H1 (cell line): ENCODE results near the gene MSI1. TPM values are rescaled to one million over a fixed set of nuclear protein-coding genes. Genes with fewer than 3 reads are reported as not detected.

Experiments used
- ATF2 ChIP-seq: IDR thresholded peaks from 2 replicates; pipeline ENCODE4 v1.6.1; 2012; ENCODE audit warnings: low read length, inconsistent platforms
- POU5F1 ChIP-seq: IDR thresholded peaks from 2 replicates; pipeline ENCODE4 v1.6.1; 2011; ENCODE audit warnings: low read depth, mild to moderate bottlenecking, low read length, moderate library complexity
- RFX5 ChIP-seq: IDR thresholded peaks from 2 replicates; pipeline ENCODE4 v1.6.1; 2011; ENCODE audit warnings: low read depth, low read length, improper control_type of control experiment, borderline replicate concordance
- ZNF274 ChIP-seq: IDR thresholded peaks from 2 replicates; pipeline ENCODE4 v1.7.0; 2012; ENCODE audit warnings: low read length, borderline replicate concordance; ENCODE audit errors: extremely low read depth
- polyA plus RNA-seq, 7 experiments: library from polyadenylated mRNA; depleted of rRNA in 3 of 7; stranded (reverse) in 5 of 7; unstranded in 2 of 7; fragments of >200 nt in 5 of 7; fragments of 200-250 nt in 2 of 7; gene quantifications; 1 replicate in 5 of 7; 2 replicates in 1 of 7; 4 replicates in 1 of 7; pipeline versions ENCODE4 v1.2.1 to v1.2.3, GENCODE V29; 2011 to 2013; ENCODE audit warnings: missing spikeins in 2 of 7, mixed read lengths in 2 of 7
- total RNA-seq: library from RNA; stranded (reverse); fragmentation: NEBNext Ultra II Directional; extraction: Animal tissue kit (Norgen Biotek cat#: 25700); gene quantifications from 2 replicates; pipeline ENCODE4 v1.2.1, GENCODE V29; 2021

MSI1 gene
- total and polyA plus RNA-seq, 2 of the 8 experiments (the other 6 are each of a cell fraction or from before 2014, with no cell fraction given) = 13.5 to 51.9 TPM

- TF ChIP-seq POU5F1 = no peak
- TF ChIP-seq ATF2 = no peak
- no peak for TF ChIP-seq ZNF274
- TF ChIP-seq RFX5 = no peak
Observed at GRCh38 chr12:120403869-120404268, 34.9 kb upstream of the MSI1 start (continued).
